IMR-90 (cell line): ENCODE results near the gene EMSY. TPM values are rescaled to one million over a fixed set of nuclear protein-coding genes. Genes with fewer than 3 reads are reported as not detected.

Experiments
- ATAC-seq: fragments of 200-7000 bp; cut with Tn5 transposase; 2 replicates; pipeline ENCODE4 v1.9.1; 2020; ENCODE audit warnings: low read depth, mild to moderate bottlenecking, moderate library complexity
- BruUV-seq: library from RNA; stranded (reverse); fragments of 400-500 nt; replicated peaks from 2 replicates; lab custom pipeline; 2021; lab: Mats Ljungman, UMichigan
- CTCF ChIA-PET: fragments of 300-600 bp; formaldehyde crosslinking; extraction: SDS; loops from one replicate; lab custom pipeline; 2021; ENCODE audit warnings: antibody characterized with exemption; lab: Yijun Ruan, JAX
- POLR2A ChIA-PET: fragments of 300-600 bp; sonication (Branson Sonifier 250); formaldehyde crosslinking; loops from one replicate; lab custom pipeline; 2022; ENCODE audit warnings: antibody characterized with exemption; ENCODE audit not compliant: unreplicated experiment; lab: Charles Lee
- DNase-seq: peaks from one replicate; pipeline ENCODE4 v3.0.0; 2013
- H2AFZ ChIP-seq: replicated peaks from 2 replicates; pipeline ENCODE3; 2013; ENCODE audit warnings: low read length, mild to moderate bottlenecking; ENCODE audit not compliant: poor library complexity
- H2AK5ac ChIP-seq: 2 replicates; pipeline ENCODE4 v1.6.1; 2013; ENCODE audit warnings: low read depth, low read length, inconsistent platforms
- H2AK9ac ChIP-seq: replicated peaks from 2 replicates; pipeline ENCODE3; 2013; ENCODE audit warnings: mild to moderate bottlenecking, low read depth, low read length, moderate library complexity; ENCODE audit not compliant: poor library complexity
- H2BK120ac ChIP-seq: 2 replicates; pipeline ENCODE4 v1.6.1; 2013; ENCODE audit warnings: low read depth, low read length, inconsistent platforms
- H2BK15ac ChIP-seq: 3 replicates; pipeline ENCODE4 v1.6.1; 2013; ENCODE audit warnings: low read depth, low read length, inconsistent platforms
- H2BK20ac ChIP-seq: 2 replicates; pipeline ENCODE4 v1.6.1; 2013; ENCODE audit warnings: low read depth, mild to moderate bottlenecking, inconsistent platforms, low read length, moderate library complexity
- H2BK5ac ChIP-seq: 2 replicates; pipeline ENCODE4 v1.6.1; 2013; ENCODE audit warnings: mild to moderate bottlenecking, low read depth, low read length, inconsistent platforms; ENCODE audit not compliant: poor library complexity, severe bottlenecking
- H3K14ac ChIP-seq: replicated peaks from 2 replicates; pipeline ENCODE4 v1.6.1; 2013; ENCODE audit warnings: low read depth, low read length, inconsistent platforms
- H3K18ac ChIP-seq: 2 replicates; pipeline ENCODE4 v1.6.1; 2013; ENCODE audit warnings: low read depth, low read length, control low read depth
- H3K23ac ChIP-seq: 2 replicates; pipeline ENCODE4 v1.6.1; 2013; ENCODE audit warnings: low read depth, low read length, inconsistent platforms
- H3K27ac ChIP-seq: 2 replicates; pipeline ENCODE4 v1.5.1; 2013; ENCODE audit warnings: mild to moderate bottlenecking, control low read depth, low read length; ENCODE audit not compliant: insufficient read depth
- H3K27me3 ChIP-seq: 2 replicates; pipeline ENCODE4 v1.6.1; 2013; ENCODE audit warnings: low read length; ENCODE audit not compliant: control insufficient read depth, insufficient read depth
- H3K36me3 ChIP-seq: 2 replicates; pipeline ENCODE4 v1.6.1; 2013; ENCODE audit warnings: low read length, mixed read lengths; ENCODE audit not compliant: control insufficient read depth, insufficient read depth
- H3K4ac ChIP-seq: 2 replicates; pipeline ENCODE4 v1.6.1; 2013; ENCODE audit warnings: low read depth, low read length, inconsistent platforms
- H3K4me1 ChIP-seq: 2 replicates; pipeline ENCODE4 v1.6.1; 2013; ENCODE audit warnings: low read length, mixed read lengths; ENCODE audit not compliant: control insufficient read depth, insufficient read depth
- H3K4me2 ChIP-seq: 2 replicates; pipeline ENCODE4 v1.6.1; 2013; ENCODE audit warnings: low read depth, mild to moderate bottlenecking, control low read depth, low read length, moderate library complexity
- H3K4me3 ChIP-seq: 2 replicates; pipeline ENCODE4 v1.5.1; 2013; ENCODE audit warnings: low read depth, mild to moderate bottlenecking, control low read depth, low read length, moderate library complexity; ENCODE audit not compliant: insufficient read depth
- H3K56ac ChIP-seq: 2 replicates; pipeline ENCODE4 v1.6.1; 2013; ENCODE audit warnings: low read length, inconsistent platforms; ENCODE audit not compliant: insufficient read depth; ENCODE audit errors: extremely low read depth
- H3K79me1 ChIP-seq, 2 experiments: 2 replicates each; pipeline ENCODE4 v1.6.1; 2013; ENCODE audit warnings: low read length in 2 of 2, inconsistent platforms in 1 of 2, low read depth in 1 of 2
- H3K9ac ChIP-seq: 2 replicates; pipeline ENCODE4 v1.6.1; 2013; ENCODE audit warnings: low read depth, low read length, control low read depth
- H3K9me1 ChIP-seq: 2 replicates; pipeline ENCODE4 v1.6.1; 2013; ENCODE audit warnings: low read length, inconsistent platforms; ENCODE audit not compliant: insufficient read depth
- H3K9me3 ChIP-seq: 2 replicates; pipeline ENCODE4 v1.6.1; 2013; ENCODE audit warnings: low read length; ENCODE audit not compliant: control insufficient read depth, insufficient read depth
- H4K20me1 ChIP-seq: 2 replicates; pipeline ENCODE4 v1.6.1; 2013; ENCODE audit warnings: low read length, inconsistent platforms; ENCODE audit not compliant: insufficient read depth
- H4K5ac ChIP-seq: 2 replicates; pipeline ENCODE4 v1.6.1; 2013; ENCODE audit warnings: mild to moderate bottlenecking, low read depth, low read length, control low read depth
- H4K8ac ChIP-seq, 2 experiments: 2 replicates each; pipeline ENCODE4 v1.6.1; 2013; ENCODE audit warnings: low read depth in 2 of 2, low read length in 2 of 2, control low read depth in 1 of 2, inconsistent platforms in 1 of 2
- H4K91ac ChIP-seq: 2 replicates; pipeline ENCODE4 v1.6.1; 2013; ENCODE audit warnings: low read depth, low read length, inconsistent platforms; ENCODE audit not compliant: insufficient read depth
- MAZ ChIP-seq: IDR thresholded peaks from 2 replicates; pipeline ENCODE4 v1.6.1; 2012; ENCODE audit warnings: low read depth, mild to moderate bottlenecking, low read length, improper control_type of control experiment, moderate library complexity, borderline replicate concordance
- POLR2A ChIP-seq: IDR thresholded peaks from 2 replicates; pipeline ENCODE4 v1.6.1; 2012; ENCODE audit warnings: mild to moderate bottlenecking, low read depth, low read length
- RAD21 ChIP-seq: IDR thresholded peaks from 2 replicates; pipeline ENCODE4 v1.6.1; 2012; ENCODE audit warnings: low read length, improper control_type of control experiment
- RCOR1 ChIP-seq: IDR thresholded peaks from 2 replicates; pipeline ENCODE4 v1.6.1; 2012; ENCODE audit warnings: mild to moderate bottlenecking, low read length, improper control_type of control experiment; ENCODE audit not compliant: insufficient replicate concordance
- WGBS, 2 experiments: methylation state at CpG; one replicate each; pipeline versions ENCODE4 v1.1.5 to v1.1.7; 2013; ENCODE audit warnings: missing lambda C conversion rate in 2 of 2; ENCODE audit not compliant: insufficient read length in 1 of 2; ENCODE audit errors: extremely low coverage in 2 of 2; 5-methylcytosine and 5-hydroxymethylcytosine counted together
- dilution Hi-C: fragments of 300-500 bp; cut with HindIII; formaldehyde crosslinking; loops from one replicate; pipeline ENCODE4 v1.14.3; 2018; ENCODE audit warnings: low sequenced_read_pairs; ENCODE audit not compliant: unreplicated experiment
- in situ Hi-C: fragments of 300-500 bp; cut with MboI; formaldehyde crosslinking; loops from 3 replicates; pipeline ENCODE4 v1.14.3; 2019; ENCODE audit warnings: low sequenced_read_pairs, inconsistent platforms, mixed read lengths
- intact Hi-C: fragments of 100-400 bp; cut with micrococcal nuclease; formaldehyde crosslinking; loops from 2 replicates; pipeline ENCODE4 v1.10.0; 2022
- polyA plus RNA-seq, 3 experiments: library from polyadenylated mRNA; depleted of rRNA; stranded (reverse); fragments of >200 nt; gene quantifications; 2 replicates each; pipeline ENCODE4 v1.2.3, GENCODE V29; 2012; ENCODE audit warnings: low replicate concordance in 1 of 3
- total RNA-seq: library from RNA; depleted of rRNA; stranded (reverse); fragments of >200 nt; gene quantifications from 2 replicates; pipeline ENCODE4 v1.2.3, GENCODE V29; 2012
- TF ChIP-seq, protein P1 (sequence below): conservative IDR thresholded peaks from 2 replicates; pipeline ENCODE4 v1.5.1; 2012; ENCODE audit warnings: mild to moderate bottlenecking, low read depth, low read length, improper control_type of control experiment

The EMSY gene
- total and polyA plus RNA-seq, 2 of the 4 experiments (the other 2 are of a cell fraction): 14.1 to 22.0 TPM

DNA sequence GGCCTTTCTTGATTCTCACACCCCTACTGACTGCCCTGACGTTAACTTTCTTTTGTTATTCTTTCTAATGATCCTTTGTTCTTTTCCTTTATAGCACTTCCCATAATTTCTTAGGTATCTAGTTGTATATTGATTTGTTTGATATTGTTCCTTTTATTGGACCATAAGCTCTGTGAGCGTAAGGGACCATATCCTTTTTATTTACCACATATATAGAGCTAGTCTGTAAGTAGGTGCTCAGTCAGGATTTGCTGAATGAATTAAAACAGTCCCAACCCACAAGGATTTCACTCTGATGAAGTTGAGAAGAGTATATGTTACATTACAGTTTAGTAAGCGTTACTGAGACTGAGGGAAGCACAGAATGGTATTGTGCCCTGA is 68.8 kb downstream of the EMSY start:
- in situ Hi-C loops: no loop called here
- POLR2A ChIA-PET: no interaction called here
- H3K36me3 ChIP-seq: peaks cover 4% of the 10 kb centered on the region; the same call in 1 of the 2 replicates

More for the DNA sequence above, 68.8 kb downstream of the EMSY start:
- Histone ChIP-seq H3K9ac (no peak overlapping the region), H3K14ac (no peak overlapping the region), H3K56ac (no peak overlapping the region), H3K18ac (no peak overlapping the region), H4K5ac (no peak overlapping the region), H2AK9ac (no peak overlapping the region), H3K4me1 (peaks cover 3% of the 10 kb centered on the region), H2AK5ac (no peak overlapping the region), H3K4me2 (no peak overlapping the region), H3K9me3 (no peaks in the 10 kb centered on the region), H3K4me3 (no peak overlapping the region), H3K4ac (no peak overlapping the region), H4K8ac (no peak overlapping the region), H4K91ac (no peak overlapping the region), H3K27ac (no peak overlapping the region), H2BK5ac (no peak overlapping the region), H2BK20ac (no peak overlapping the region), H4K20me1 (no peaks in the 10 kb centered on the region), H2AFZ (no peak overlapping the region), H3K9me1 (peaks cover 7% of the 10 kb centered on the region; the same call in 1 of the 2 replicates), H2BK15ac (no peak overlapping the region), H3K27me3 (no peaks in the 10 kb centered on the region), H3K23ac (no peak overlapping the region), H2BK120ac (no peak overlapping the region), H3K79me1 (peaks cover 7 to 9% of the 10 kb centered on the region in 2 experiments)
- DNase-seq (no peak), ATAC-seq (no peak)
- dilution Hi-C loops (no loop called here), intact Hi-C loops (loop anchor here (1.0 to 5.0 kb wide), 5 partner anchors 69 to 617 kb away; partner anchors contain the start of genes EMSY, GVQW3 and THAP12)
- TF ChIP-seq POLR2A: no peak
- TF ChIP-seq RAD21: no peak
- TF ChIP-seq MAZ: no peak
- TF ChIP-seq, protein P1, sequence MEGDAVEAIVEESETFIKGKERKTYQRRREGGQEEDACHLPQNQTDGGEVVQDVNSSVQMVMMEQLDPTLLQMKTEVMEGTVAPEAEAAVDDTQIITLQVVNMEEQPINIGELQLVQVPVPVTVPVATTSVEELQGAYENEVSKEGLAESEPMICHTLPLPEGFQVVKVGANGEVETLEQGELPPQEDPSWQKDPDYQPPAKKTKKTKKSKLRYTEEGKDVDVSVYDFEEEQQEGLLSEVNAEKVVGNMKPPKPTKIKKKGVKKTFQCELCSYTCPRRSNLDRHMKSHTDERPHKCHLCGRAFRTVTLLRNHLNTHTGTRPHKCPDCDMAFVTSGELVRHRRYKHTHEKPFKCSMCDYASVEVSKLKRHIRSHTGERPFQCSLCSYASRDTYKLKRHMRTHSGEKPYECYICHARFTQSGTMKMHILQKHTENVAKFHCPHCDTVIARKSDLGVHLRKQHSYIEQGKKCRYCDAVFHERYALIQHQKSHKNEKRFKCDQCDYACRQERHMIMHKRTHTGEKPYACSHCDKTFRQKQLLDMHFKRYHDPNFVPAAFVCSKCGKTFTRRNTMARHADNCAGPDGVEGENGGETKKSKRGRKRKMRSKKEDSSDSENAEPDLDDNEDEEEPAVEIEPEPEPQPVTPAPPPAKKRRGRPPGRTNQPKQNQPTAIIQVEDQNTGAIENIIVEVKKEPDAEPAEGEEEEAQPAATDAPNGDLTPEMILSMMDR: no peak
- no peak for TF ChIP-seq RCOR1
- BruUV-seq: no TSS peak
- no CpG with 5 or more reads among the region's 3 CpGs for WGBS, 2 experiments
- CTCF ChIA-PET: interaction anchor here (0.7 kb wide), 1 partner anchor 576 kb away, joined by 3 read pairs; no protein-coding TSS in a partner anchor
